Right lung (tissue), 5 donors: ENCODE results near the gene SPDYC. TPM values are rescaled to one million over a fixed set of nuclear protein-coding genes. Genes with fewer than 3 reads are reported as not detected.
"Not testable (repeated sequence)": the region's sequence is repeated elsewhere in the genome, so short reads cannot be mapped to it uniquely, and the experiment has no call there.

Experiments used
- DNase-seq, 2 donors: peaks; one replicate each; pipeline ENCODE4 v3.0.0-alpha.2; 2013
- polyA plus RNA-seq, 5 donors: library from polyadenylated mRNA; unstranded; fragments of 120-200 nt; gene quantifications; one replicate each; pipeline versions ENCODE4 v1.2.1 to v1.2.3, GENCODE V29; 2013; ENCODE audit warnings: inconsistent platforms in 1 of 5, low replicate concordance in 1 of 5; ENCODE audit not compliant: insufficient read length in 5 of 5, insufficient read depth in 1 of 5

Gene SPDYC
- polyA plus RNA-seq, 5 donors = 0.10 TPM; not detected in 4

- no peak for DNase-seq
Measured at GRCh38 chr11:65167656-65168055, 2.4 kb upstream of the SPDYC start.

- no peak for DNase-seq
Measured at GRCh38 chr11:65169164-65169641, 830 bp upstream of the SPDYC start.

GRCh38 chr11:65172600-65172999, 2.6 kb downstream of the SPDYC start:
- no peak for DNase-seq

- DNase-seq = not testable (repeated sequence)
Measured at GRCh38 chr11:65174571-65175010, 4.6 kb downstream of the SPDYC start.

- DNase-seq = peak; percentile 61 to 66
Measured at GRCh38 chr11:65180877-65181568, 11.0 kb downstream of the SPDYC start.

GRCh38 chr11:65181569-65182257, 11.7 kb downstream of the SPDYC start, which contains the start of gene CAPN1:
Gene CAPN1 (plus strand): TSS chr11:65181928. CDS start chr11:65182702, 774 bp downstream.
- DNase-seq = peak; percentile 58 to 66

GRCh38 chr11:65182258-65183170, 12.5 kb downstream of the SPDYC start:
- DNase-seq = no peak

- peak in 1 of 2 donors; percentile 15 for DNase-seq
Measured at GRCh38 chr11:65183201-65183891, 13.3 kb downstream of the SPDYC start.

- DNase-seq = no peak
Measured at GRCh38 chr11:65184146-65184545, 14.1 kb downstream of the SPDYC start.

GRCh38 chr11:65185171-65185570, 15.1 kb downstream of the SPDYC start:
- DNase-seq = no peak

- no peak for DNase-seq
Measured at GRCh38 chr11:65185869-65186341, 15.9 kb downstream of the SPDYC start.

GRCh38 chr11:65186701-65187100, 16.7 kb downstream of the SPDYC start:
- DNase-seq = no peak

- DNase-seq = no peak
Measured at GRCh38 chr11:65187146-65187675, 17.2 kb downstream of the SPDYC start.

- no peak for DNase-seq
Measured at GRCh38 chr11:65187971-65188461, 18.0 kb downstream of the SPDYC start.

GRCh38 chr11:65188486-65188885, 18.5 kb downstream of the SPDYC start:
- DNase-seq = no peak

GRCh38 chr11:65189191-65189590, 19.2 kb downstream of the SPDYC start:
- DNase-seq = no peak

GRCh38 chr11:65194564-65194963, 24.5 kb downstream of the SPDYC start:
- DNase-seq = no peak

- no peak for DNase-seq
Measured at GRCh38 chr11:65204143-65204542, 34.1 kb downstream of the SPDYC start.

GRCh38 chr11:65204646-65205601, 34.9 kb downstream of the SPDYC start:
- no peak for DNase-seq

GRCh38 chr11:65205602-65205967, 35.6 kb downstream of the SPDYC start:
- no peak for DNase-seq
